NCI-H1436 treated with DMSO at 0.1 percent for 48 hours (cell line): ENCODE results near the gene NAP1L2.
"Not testable (repeated sequence)": the region's sequence is repeated elsewhere in the genome, so short reads cannot be mapped to it uniquely, and the experiment has no call there.

ENCODE experiments used
- DNase-seq: peaks from one replicate; lab custom pipeline; 2025; lab: John Stamatoyannopoulos, UW

Gene NAP1L2

GRCh38 chrX:73214426-73215094, at the start of gene NAP1L2:
TSS of gene NAP1L2 (minus strand) at chrX:73214851. CDS start at chrX:73214492, 359 bp downstream.
- DNase-seq = no peak

GRCh38 chrX:73262991-73263390, 48.3 kb upstream of the NAP1L2 start:
- no peak for DNase-seq

GRCh38 chrX:73239242-73239641, 24.6 kb upstream of the NAP1L2 start:
- no peak for DNase-seq

- no peak for DNase-seq
These were observed 3.0 kb upstream of the NAP1L2 start for GRCh38 chrX:73217621-73218020.

GRCh38 chrX:73215246-73215645, 595 bp upstream of the NAP1L2 start:
- no peak for DNase-seq

GRCh38 chrX:73213734-73214425, 771 bp downstream of the NAP1L2 start:
- DNase-seq = no peak

GRCh38 chrX:73206366-73206765, 8.3 kb downstream of the NAP1L2 start:
- no peak for DNase-seq

- no peak for DNase-seq
These were observed 32.0 kb downstream of the NAP1L2 start for GRCh38 chrX:73182502-73183114.

GRCh38 chrX:73168945-73169344, 45.7 kb downstream of the NAP1L2 start:
- DNase-seq = not testable (repeated sequence)
